ENCODE data around the gene FGD4. TPM values are rescaled to one million over a fixed set of nuclear protein-coding genes. Genes with fewer than 3 reads are reported as not detected.
A peak's percentile ranks its signal among the peaks of the same experiment; 100 is the strongest.
"Not testable (repeated sequence)": the region's sequence is repeated elsewhere in the genome, so short reads cannot be mapped to it uniquely, and the experiment has no call there.

FGD4 gene
- total RNA-seq, 1 donor from 2014 or later: 17.3 TPM

DNA sequence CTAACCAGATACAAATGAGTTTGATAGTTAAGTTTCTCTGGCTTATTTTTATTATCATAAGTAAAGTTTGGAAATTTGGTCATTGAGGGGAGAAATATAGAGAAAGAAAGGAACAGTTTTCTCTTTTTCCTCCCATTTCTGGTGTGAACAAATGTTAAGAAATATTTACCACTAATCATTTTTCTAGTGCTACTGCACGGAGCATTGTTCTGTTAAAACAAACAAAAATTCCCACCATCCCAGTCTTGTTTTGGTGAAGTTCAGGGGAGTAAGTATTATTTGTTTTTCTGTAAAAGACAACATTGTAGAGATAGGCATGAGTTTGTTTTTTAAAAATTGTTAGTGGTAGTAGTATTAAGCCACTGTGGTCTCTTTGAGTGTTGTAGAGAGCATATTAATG is 135.3 kb downstream of the FGD4 start:
- intact Hi-C loops (cut with DNase I): loop anchor here (5.0 kb wide), 1 partner anchor 72 kb away; no protein-coding TSS in a partner anchor
- DNase-seq (no peak), ATAC-seq (ENCODE audit: poor library complexity) (peak; percentile 2)

DNA sequence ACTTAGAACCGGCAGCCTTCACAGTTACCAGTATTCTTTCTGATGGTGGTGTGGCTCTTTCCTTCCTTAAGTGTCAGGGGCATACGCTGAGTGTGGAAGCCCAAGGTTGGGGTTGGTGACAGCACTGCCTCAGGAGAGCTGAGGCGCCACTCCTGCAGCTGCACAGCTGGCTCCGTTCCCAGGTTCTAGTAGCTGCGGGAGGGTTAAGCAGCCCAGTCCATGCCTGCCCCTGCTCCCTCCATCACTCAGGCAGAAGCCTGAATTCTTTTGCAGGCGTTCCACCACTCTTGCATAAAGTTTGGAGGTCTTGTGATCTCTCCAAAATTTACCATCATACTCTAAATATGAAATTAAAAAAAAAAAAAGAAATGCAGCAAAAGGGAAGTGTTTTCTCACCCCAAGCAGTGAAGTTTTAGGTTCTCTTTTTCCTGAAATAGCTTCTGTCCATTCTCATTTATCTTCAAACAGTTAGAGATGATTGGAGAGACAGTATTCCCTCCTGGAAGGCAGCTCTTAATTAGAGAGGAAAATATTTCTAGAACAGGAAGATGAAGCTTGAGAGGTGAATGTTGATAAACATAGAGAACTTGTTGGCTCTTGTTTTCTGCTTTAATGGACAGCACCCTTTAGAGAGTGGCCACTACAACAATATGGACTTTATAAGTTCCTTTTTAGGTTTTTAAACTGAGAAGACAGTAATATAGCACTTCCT is 136.1 kb downstream of the FGD4 start:
- intact Hi-C loops (cut with DNase I): loop anchor here (5.0 kb wide), 1 partner anchor 73 kb away; no protein-coding TSS in a partner anchor

DNA sequence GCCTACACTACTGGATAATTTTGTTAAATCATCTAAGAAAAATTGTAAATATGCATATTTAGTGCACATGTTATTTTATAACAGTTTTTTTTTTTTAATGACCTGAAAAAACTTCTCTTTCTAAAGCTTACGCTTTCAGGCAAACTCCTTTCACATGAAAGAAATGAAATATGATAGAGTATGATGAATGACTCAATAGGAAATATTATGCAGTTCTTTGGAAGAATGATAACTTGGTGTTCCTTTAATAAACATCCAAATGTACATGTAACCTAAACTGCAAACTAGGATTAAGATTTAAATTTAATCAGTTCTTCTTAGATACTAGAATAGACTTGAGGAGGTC is 136.6 kb downstream of the FGD4 start:
- ATAC-seq (ENCODE audit: poor library complexity) (no peak), DNase-seq (no peak)
- intact Hi-C loops (cut with DNase I): loop anchor here (5.0 kb wide), 1 partner anchor 74 kb away; no protein-coding TSS in a partner anchor

More for the DNA sequence above, 136.1 kb downstream of the FGD4 start:
- peak; percentile 90 for DNase-seq
- peak; percentile 95 for ATAC-seq (ENCODE audit: poor library complexity)

DNA sequence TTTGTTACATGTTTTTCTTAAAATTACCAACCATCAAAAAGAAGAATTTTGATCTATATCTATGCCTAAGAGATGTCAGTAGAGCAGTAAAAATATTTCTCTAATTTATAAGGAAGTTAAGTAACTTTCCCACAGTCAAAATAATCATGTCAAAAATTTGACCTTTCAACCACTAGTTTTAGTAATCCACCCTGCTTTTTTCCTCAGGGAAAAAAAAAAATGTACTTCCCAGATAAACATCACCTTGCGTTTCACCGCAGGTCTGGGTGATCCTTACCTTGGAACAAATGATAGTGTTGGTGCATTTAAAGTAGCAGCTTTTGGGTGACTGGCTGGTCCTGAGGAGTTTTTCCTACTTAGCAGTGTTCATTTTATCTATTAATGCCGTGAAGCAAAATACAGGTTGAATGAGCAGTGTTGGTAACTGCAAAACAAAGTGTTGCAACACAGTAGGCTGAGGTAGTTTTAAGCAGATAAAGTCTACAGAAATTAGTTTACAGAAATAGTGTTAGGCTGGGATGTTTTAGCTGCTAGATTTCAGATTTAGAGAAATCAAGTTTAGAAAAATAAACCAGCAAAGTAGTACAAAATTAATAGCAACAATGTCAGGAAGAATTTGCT is 142.5 kb downstream of the FGD4 start:
- ATAC-seq (ENCODE audit: poor library complexity): peak; percentile 55
- intact Hi-C loops (cut with DNase I): no loop called here
- no peak for DNase-seq

DNA sequence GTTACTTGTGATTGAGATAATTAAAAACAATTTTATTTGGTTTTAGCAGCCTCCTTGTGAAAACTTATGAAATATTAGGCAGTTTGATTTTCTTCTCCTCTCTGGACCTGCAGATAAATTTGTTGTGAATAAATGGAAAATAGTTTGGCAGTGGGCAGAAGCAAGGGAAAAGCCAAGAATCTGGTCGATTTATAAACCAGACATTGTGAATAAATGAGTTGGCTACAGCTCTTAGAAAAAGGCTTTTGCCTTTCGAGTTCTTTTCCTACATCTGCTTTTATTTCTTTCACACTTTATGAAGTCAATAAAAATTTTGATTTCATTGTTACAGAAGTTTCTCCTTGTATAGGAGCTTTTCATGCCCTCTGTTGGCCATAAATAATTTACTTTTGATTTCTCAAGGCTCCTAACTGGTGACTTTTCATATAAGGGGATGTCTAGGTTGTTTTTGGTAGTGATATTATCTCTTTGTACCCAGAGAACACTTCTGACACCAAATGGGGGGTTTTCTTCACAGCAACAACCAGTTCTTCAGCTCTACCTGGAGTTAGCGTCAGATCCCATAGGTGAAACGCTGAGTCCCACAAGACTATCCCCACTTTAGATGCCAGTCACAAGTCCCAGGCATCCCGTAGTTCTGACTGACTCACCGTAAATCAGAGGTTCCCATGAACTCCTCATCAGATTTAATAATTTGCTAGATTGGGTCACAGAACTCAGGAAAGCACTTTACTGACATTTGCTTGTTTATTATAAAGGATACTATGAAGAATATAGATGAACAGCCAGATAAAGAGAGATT is 143.3 kb downstream of the FGD4 start:
- intact Hi-C loops (cut with DNase I): no loop called here
- DNase-seq (no peak), ATAC-seq (ENCODE audit: poor library complexity) (no peak)

DNA sequence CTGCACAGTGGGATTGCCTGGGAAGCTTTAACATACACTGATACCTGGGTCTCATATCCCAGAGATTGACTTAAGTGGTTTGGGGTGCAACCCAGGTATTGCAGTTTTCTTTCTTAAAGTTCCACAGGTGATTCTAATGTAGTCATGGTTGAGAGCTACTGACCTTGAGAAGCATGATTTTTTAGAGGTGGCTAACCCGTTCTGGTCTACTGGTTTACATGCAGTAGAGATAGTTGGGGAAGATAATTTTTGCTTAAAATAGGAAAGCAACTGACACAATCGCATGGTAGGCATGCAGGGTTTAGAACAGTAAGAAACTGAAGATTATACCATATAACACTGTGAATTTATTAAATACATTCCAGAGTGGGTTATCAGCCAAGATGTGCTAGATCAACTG is 145.5 kb downstream of the FGD4 start:
- intact Hi-C loops (cut with DNase I): no loop called here
- no peak for ATAC-seq (ENCODE audit: poor library complexity)
- DNase-seq: no peak

DNA sequence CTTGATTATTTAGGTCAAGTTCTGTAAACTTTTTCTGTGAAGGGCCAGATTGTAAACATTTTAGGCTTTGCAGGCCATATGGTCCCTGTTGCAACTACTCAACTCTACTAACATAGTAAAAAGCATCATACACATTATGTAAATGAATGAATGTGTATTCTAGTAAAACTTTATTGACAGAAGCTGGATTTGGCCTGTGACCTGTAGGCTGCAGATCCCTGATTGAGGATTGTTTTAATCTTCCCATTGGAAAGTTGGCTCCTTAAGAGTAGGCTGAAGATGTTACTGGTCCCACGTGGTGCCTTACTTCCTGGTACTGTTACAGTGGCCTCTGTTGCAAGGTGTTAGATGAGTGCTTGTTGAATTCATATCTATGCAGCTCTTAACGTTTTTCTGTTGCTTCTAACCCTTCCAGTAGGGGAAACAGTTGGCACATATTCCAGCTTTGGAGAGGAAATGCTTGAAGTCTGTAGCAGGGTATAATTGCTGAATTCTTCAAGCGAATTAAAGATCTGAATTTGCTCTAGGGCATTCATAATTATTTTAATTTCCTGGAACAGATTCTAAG is 146.1 kb downstream of the FGD4 start:
- DNase-seq (no peak), ATAC-seq (ENCODE audit: poor library complexity) (no peak)
- intact Hi-C loops (cut with DNase I): no loop called here

DNA sequence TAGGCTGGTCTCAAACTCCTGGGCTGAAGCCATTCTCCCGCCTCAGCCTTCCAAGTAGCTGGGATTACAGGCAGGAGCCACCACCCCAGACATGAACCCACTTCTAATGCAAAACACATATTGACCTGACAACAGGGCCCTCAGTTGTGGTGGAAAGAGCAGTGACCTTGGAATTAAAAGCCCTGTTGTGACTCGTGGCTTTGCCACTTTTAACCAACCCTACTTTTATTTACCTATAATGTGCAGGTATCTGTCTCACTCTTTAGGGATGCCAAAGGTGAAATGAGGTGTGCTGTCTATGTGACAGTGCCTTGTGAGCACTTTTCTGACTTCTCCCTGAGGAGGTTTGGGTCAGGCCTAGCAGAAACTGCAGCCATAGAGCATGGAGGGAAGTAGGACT is 146.9 kb downstream of the FGD4 start:
- DNase-seq (no peak), ATAC-seq (ENCODE audit: poor library complexity) (no peak)
- intact Hi-C loops (cut with DNase I): no loop called here

DNA sequence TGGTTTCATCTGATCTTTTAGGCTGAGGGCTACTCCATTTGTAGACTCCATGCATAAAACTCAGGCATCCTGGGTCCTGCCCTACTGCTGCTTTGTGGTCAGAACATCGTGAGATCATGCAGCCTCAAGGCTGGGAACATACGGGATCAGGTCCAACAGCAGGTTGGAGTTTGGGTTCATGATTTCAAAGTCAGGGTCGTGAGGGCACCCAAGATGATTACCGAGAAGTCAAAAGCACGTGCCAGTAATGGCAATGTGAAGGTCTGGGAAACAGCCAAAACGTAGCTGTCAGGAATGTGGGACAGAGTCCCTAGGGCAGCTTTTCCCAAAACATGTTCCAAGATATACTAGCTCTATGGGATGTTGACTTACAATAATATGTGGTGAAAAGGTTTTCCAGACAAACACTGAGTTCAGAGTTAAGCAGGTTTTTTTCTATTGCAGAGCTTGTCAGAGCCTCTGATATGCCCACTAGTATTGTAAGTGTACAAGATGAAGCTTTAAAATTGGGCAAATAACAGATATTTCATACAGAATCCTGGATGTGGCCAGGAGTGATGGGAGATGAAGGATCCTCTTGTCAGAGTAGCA is 149.4 kb downstream of the FGD4 start:
- intact Hi-C loops (cut with DNase I): no loop called here

DNA sequence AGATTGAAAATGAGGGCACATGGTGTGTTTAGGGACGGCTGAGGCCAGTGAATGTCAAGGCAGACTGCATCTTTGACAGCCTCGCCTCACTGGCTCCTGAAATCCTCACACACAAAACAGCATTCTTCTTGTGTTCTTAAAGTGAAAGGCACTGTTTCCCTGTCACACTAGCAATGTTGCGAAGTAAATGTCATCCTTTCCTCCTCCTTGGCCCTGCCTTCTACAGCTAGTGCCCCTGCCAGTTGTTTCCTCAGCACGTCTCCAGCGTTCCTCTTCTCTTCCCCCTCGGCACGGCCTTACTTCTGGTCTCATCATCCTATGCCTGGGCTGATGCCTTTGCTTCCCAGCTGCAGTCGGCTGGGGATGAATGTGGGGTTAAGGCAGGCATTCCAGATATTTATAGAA is 150.3 kb downstream of the FGD4 start:
- intact Hi-C loops (cut with DNase I): no loop called here
- DNase-seq: no peak
- peak; percentile 54 for ATAC-seq (ENCODE audit: poor library complexity)

More for the DNA sequence above, 149.4 kb downstream of the FGD4 start:
- DNase-seq (no peak), ATAC-seq (ENCODE audit: poor library complexity) (peak; percentile 63)

DNA sequence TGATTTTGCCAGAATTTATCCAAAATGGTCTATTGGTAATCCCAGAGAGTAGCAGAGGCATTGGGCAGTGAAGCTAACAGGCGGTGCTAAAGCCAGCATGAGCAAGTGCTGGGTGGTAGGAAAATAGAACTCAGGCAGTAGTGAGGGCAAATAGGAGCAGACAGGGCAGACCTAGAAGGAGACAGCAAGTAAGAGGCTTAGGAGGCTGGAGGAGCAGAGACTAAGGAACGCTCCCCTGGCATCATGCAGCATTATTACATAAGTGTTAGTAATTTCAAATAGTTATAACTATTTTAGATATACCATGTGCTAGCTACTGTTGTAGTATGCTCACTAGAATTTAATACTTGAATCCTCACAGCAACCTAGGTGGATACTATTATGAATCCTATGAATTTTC is 151.7 kb downstream of the FGD4 start:
- intact Hi-C loops (cut with DNase I): no loop called here
- DNase-seq (no peak), ATAC-seq (ENCODE audit: poor library complexity) (peak; percentile 17)

DNA sequence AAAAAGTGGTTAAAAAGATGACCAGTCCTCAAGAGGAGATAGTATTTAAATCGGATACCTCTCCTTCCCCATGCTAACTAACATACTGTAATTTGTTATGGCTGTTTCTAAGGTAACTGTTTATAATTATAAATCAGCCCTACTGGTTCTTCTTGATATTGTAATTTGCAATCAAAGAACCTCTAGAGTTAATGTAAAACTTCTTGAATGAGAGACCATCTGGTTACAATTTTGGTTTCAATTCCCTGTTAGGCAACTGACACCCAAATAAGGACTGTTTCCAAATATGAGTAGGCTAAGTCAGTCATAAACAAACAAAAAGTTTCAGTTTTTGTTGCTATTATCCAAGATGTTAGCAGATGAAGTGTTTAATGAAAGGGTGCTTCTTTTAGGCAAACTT is 159.5 kb downstream of the FGD4 start:
- ATAC-seq (ENCODE audit: poor library complexity): peak; percentile 54
- intact Hi-C loops (cut with DNase I): no loop called here
- no peak for DNase-seq

DNA sequence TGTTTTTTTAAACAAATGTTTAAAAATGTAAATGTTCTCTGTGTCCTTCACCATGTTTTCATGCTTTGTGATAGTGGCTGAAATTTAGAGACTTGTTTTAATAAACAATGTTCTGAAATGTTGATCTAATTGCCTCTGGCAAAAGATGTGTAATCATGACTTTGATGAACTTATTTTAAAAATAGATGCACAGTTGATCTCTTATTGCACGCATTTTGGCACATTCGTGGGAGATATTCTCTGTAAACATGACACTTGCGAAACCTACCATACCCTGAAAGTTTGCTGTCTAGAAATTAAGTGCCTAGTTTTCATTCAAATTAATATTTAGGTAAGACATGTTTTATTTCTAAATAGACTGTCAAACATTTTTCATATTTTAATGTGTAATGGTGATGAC is 160.1 kb downstream of the FGD4 start:
- peak; percentile 42 for ATAC-seq (ENCODE audit: poor library complexity)
- intact Hi-C loops (cut with DNase I): no loop called here
- no peak for DNase-seq

DNA sequence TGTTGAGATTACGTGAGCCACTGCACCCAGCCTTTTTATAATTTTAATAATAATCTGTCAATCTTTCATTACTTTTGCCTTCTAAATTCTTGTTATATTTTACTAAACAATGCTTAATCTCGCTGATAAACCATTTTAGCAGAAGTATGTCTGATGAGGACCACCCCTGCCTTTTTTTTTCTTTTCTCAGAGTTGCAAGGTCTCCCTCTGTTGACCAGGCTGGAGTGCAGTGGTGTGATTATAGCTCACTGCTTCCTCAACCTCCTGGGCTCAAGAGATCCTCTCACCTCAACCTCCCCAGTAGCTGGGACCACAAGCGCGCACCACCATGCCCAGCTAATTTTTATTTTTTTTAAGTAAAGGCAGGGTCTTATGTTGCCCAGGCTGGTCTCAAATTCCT is 161.2 kb downstream of the FGD4 start:
- intact Hi-C loops (cut with DNase I): no loop called here

DNA sequence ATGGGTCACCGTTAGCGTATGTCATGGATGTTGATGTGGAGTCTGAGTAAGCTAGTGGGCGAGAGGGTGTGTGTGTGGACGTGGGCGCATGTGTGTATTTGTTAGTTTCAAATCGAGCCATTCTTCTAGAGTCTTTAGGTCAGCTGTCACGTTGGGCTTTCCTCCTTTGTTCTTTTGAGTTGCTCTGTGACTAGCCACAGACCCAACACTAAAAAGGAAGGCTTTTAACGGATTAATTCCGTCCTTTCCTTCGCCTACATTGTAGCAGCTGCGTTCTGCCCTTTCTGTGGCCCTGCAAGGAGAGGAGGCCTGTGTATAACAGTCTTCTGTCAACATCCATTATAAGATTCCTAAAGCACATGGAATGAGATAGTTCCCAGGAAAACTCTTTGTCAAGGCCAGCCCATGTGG is 162.6 kb downstream of the FGD4 start:
- intact Hi-C loops (cut with DNase I): no loop called here
- peak; percentile 44 for ATAC-seq (ENCODE audit: poor library complexity)
- DNase-seq: no peak

More for the DNA sequence above, 161.2 kb downstream of the FGD4 start:
- ATAC-seq (ENCODE audit: poor library complexity) (no peak), DNase-seq (no peak)

DNA sequence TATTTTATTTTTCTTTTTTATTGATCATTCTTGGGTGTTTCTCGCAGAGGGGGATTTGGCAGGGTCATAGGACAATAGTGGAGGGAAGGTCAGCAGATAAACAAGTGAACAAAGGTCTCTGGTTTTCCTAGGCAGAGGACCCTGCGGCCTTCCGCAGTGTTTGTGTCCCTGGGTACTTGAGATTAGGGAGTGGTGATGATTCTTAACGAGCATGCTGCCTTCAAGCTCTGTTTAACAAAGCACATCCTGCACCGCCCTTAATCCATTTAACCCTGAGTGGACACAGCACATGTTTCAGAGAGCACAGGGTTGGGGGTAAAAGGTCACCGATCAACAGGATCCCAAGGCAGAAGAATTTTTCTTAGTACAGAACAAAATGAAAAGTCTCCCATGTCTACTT is 163.1 kb downstream of the FGD4 start:
- intact Hi-C loops (cut with DNase I); DNase-seq; ATAC-seq (ENCODE audit: poor library complexity): not testable (repeated sequence)

DNA sequence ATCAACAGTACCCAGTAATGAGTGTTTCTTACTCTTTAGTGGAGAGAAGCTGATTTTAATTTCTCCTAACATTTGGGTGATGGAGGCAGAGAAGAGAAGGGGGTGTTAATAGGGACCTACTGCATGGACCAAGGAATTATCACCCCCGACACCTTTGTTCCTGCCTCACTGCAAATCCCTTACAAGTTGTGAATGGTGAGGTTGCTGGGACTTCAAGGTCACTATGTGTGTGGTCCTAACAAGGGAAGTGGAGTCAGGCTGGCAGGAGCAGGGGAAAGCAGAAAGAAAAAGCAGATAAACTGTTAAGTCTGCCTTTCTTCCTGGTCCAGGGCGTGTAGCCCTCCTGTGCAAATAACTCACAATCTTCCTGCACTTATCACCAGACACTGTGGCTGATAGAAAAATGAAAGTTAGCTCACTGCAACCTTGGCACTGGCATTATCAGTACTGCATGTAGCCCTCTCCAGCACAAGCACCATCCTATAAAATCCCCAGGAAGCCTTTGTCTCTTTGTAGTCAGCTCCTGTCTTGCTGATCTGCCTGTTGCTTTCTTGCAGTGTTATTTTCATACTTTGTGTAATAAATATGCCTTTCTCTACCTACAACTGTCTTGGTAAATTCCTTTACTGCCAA is 167.4 kb downstream of the FGD4 start:
- intact Hi-C loops (cut with DNase I): no loop called here
- DNase-seq: no peak
- ATAC-seq (ENCODE audit: poor library complexity): peak; percentile 79

DNA sequence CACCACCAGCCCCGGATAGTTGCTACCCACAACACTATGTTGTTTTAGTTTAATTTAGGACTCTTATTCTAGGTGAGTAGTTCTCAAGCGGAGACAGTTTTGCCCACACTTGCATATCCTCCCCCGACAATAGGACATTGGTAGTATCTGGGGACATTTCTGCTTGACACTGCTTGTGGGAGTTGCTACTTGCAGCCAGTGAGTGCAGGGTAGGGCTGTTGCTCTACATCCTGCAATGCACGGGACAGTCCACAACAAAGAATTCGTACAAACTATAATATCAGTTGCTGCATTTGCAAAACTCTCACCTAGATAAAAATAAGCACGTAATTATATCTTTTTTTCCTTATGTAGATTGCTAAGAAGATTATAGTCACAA is 167.9 kb downstream of the FGD4 start:
- DNase-seq: no peak
- ATAC-seq (ENCODE audit: poor library complexity): peak; percentile 62
- intact Hi-C loops (cut with DNase I): no loop called here

DNA sequence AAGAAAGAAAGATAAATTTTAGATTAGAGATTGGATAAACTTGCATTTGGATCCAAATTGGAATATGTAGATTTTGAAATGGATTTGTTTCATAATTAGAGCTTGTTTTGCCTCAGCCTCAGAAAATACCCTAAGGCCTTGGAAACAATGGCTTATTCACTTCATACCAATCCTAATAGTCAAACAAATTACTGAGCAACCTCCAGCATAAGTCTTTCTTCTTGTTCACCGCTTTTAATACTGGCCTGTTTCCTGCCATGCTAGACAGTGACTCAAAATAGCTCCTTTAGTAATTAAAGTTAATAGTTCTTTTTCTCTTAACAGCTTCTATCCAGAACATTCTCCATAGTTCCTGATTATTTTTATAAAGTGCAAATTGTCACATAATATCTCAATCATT is 168.9 kb downstream of the FGD4 start:
- intact Hi-C loops (cut with DNase I): no loop called here
- DNase-seq (no peak), ATAC-seq (ENCODE audit: poor library complexity) (peak; percentile 49)
